Measurements from ENCODE around the gene ID1.
"Not testable (repeated sequence)": the region's sequence is repeated elsewhere in the genome, so short reads cannot be mapped to it uniquely, and the experiment has no call there.

The ID1 gene

DNA sequence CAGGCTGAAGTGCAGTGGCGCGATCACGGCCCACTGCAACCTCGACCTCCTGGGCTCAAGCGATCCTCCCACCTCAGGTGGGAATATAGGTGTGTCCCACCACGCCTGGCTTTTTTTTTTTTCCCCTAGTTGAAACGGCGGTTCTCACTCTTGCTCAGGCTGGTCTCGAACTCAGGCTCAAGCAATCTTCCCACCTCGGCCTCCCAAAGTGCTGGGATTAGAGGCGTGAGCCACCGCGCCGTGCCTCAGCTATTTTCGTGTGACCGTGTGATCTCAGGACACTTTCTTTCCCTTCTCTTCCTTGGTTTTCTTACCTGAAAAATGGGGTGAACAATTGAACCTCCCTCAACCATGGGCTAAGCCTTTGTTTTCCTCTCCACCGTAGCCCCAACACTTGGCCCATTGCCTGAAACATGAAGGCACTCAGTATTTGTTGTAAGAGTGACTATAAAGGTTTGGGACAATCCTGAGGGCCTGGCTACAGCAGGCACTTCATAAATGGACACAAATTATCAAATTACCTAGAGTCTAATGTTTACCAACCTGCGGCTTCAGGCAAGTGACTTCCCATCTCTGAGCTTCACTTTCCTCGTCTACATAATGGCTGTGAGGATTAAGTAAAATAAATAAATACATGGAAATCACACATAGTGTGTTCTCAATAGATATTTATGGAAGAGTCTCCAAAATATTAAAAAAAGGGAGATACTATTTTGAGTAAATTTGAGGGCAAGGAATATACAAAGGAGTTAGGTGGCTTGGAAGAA lies 31.4 kb upstream of the ID1 start:
- H3K4me1 ChIP-seq (ENCODE audit: insufficient read depth, poor library complexity, severe bottlenecking), result peaks cover 14% of the 10 kb centered on the region
- no peaks in the 10 kb centered on the region for H3K9me3 ChIP-seq (ENCODE audit: severe bottlenecking)
- TF ChIP-seq, protein P1, sequence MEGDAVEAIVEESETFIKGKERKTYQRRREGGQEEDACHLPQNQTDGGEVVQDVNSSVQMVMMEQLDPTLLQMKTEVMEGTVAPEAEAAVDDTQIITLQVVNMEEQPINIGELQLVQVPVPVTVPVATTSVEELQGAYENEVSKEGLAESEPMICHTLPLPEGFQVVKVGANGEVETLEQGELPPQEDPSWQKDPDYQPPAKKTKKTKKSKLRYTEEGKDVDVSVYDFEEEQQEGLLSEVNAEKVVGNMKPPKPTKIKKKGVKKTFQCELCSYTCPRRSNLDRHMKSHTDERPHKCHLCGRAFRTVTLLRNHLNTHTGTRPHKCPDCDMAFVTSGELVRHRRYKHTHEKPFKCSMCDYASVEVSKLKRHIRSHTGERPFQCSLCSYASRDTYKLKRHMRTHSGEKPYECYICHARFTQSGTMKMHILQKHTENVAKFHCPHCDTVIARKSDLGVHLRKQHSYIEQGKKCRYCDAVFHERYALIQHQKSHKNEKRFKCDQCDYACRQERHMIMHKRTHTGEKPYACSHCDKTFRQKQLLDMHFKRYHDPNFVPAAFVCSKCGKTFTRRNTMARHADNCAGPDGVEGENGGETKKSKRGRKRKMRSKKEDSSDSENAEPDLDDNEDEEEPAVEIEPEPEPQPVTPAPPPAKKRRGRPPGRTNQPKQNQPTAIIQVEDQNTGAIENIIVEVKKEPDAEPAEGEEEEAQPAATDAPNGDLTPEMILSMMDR (IDR thresholded peaks at IDR 0.05; ENCODE audit: poor library complexity, severe bottlenecking), result no peak
- peak; percentile 0; the same call in 1 of the 3 replicates for ATAC-seq (ENCODE audit: low read depth)
- no peak for DNase-seq (ENCODE audit: low spot score)
- H3K27ac ChIP-seq (ENCODE audit: poor library complexity, severe bottlenecking), result peak overlapping the region; percentile 97
- H3K36me3 ChIP-seq (ENCODE audit: low read depth), result peaks cover 17% of the 10 kb centered on the region
- H3K4me3 ChIP-seq (ENCODE audit: severe bottlenecking), result peak overlapping the region; percentile 38
- no peaks in the 10 kb centered on the region for H3K27me3 ChIP-seq (ENCODE audit: insufficient read depth, poor library complexity, severe bottlenecking)

DNA sequence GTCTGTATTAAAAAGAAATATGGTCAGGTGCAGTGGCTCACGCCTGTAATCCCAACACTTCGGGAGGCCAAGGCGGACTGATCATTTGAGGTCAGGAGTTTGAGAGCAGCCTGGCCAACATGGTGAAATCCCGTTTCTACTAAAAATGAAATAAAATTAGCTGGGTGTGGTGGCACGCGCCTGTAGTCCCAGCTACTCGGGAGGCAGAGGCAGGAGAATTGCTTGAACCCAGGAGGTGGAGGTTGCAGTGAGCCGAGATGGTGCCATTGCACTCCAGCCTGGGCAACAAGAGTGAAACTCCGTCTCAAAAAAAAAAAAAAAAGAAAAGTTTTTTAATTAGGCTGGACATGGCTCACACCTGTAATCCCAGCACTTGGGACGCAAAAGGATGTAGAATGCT lies 30.1 kb upstream of the ID1 start:
- H3K27me3 ChIP-seq (ENCODE audit: insufficient read depth, poor library complexity, severe bottlenecking); DNase-seq (ENCODE audit: low spot score); H3K36me3 ChIP-seq (ENCODE audit: low read depth); H3K9me3 ChIP-seq (ENCODE audit: severe bottlenecking); H3K4me3 ChIP-seq (ENCODE audit: severe bottlenecking); ATAC-seq (ENCODE audit: low read depth): not testable (repeated sequence)
- Histone ChIP-seq H3K27ac (ENCODE audit: poor library complexity, severe bottlenecking) (peak overlapping the region; percentile 97), H3K4me1 (ENCODE audit: insufficient read depth, poor library complexity, severe bottlenecking) (peaks cover 14% of the 10 kb centered on the region)

DNA sequence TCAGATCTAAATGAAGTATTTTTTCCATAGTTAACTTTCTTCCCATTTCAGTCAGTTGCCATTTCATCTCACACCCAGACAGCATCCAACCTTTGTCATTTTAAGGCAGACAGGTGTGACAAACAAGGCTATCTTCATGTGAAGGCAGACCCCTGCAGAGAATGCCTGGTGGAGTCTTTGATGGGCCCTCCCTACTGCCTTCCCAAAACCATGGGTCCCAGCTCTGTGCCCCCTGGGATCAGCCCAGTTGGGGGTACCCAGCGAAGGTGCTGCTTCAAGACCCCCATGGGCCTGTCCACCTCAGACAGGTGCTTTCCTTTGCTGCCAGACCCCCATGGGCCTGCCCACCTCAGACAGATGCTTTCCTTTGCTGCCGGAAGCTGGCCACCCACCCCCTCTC lies 28.3 kb upstream of the ID1 start:
- no peaks in the 10 kb centered on the region for H3K27me3 ChIP-seq (ENCODE audit: insufficient read depth, poor library complexity, severe bottlenecking)
- ATAC-seq (ENCODE audit: low read depth) (no peak), DNase-seq (ENCODE audit: low spot score) (no peak)
- TF ChIP-seq, protein P1 (IDR thresholded peaks at IDR 0.05; ENCODE audit: poor library complexity, severe bottlenecking), result no peak
- no peaks in the 10 kb centered on the region for H3K9me3 ChIP-seq (ENCODE audit: severe bottlenecking)
- peaks cover 14% of the 10 kb centered on the region for H3K4me1 ChIP-seq (ENCODE audit: insufficient read depth, poor library complexity, severe bottlenecking)
- no peak overlapping the region for H3K4me3 ChIP-seq (ENCODE audit: severe bottlenecking)
- H3K27ac ChIP-seq (ENCODE audit: poor library complexity, severe bottlenecking), result no peak overlapping the region
- no peaks in the 10 kb centered on the region for H3K36me3 ChIP-seq (ENCODE audit: low read depth)

DNA sequence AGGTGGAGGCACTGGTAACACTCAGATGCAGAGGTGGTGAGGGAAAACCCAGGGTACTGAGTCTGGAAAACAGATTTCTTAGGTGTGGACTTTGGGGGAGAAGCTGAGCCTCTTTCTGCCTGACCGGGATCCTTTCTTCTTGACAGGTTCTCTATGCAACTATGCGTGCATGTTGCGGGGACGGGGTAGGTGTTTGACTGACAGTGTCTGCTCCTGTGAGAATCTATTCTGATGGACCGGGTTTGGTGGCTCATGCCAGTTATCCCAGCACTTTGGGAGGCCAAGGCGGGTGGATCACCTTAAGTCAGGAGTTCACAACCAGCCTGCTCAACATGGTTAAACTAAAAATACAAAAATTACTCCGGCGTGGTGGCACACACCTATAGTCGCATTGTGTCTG lies 27.9 kb upstream of the ID1 start:
- H3K9me3 ChIP-seq (ENCODE audit: severe bottlenecking), result no peaks in the 10 kb centered on the region
- no peak overlapping the region for H3K27ac ChIP-seq (ENCODE audit: poor library complexity, severe bottlenecking)
- H3K36me3 ChIP-seq (ENCODE audit: low read depth), result no peaks in the 10 kb centered on the region
- H3K27me3 ChIP-seq (ENCODE audit: insufficient read depth, poor library complexity, severe bottlenecking), result no peaks in the 10 kb centered on the region
- TF ChIP-seq, protein P1 (IDR thresholded peaks at IDR 0.05; ENCODE audit: poor library complexity, severe bottlenecking), result no peak
- ATAC-seq (ENCODE audit: low read depth), result no peak
- H3K4me3 ChIP-seq (ENCODE audit: severe bottlenecking), result no peak overlapping the region
- peaks cover 12% of the 10 kb centered on the region for H3K4me1 ChIP-seq (ENCODE audit: insufficient read depth, poor library complexity, severe bottlenecking)
- peak; percentile 76 for DNase-seq (ENCODE audit: low spot score)

DNA sequence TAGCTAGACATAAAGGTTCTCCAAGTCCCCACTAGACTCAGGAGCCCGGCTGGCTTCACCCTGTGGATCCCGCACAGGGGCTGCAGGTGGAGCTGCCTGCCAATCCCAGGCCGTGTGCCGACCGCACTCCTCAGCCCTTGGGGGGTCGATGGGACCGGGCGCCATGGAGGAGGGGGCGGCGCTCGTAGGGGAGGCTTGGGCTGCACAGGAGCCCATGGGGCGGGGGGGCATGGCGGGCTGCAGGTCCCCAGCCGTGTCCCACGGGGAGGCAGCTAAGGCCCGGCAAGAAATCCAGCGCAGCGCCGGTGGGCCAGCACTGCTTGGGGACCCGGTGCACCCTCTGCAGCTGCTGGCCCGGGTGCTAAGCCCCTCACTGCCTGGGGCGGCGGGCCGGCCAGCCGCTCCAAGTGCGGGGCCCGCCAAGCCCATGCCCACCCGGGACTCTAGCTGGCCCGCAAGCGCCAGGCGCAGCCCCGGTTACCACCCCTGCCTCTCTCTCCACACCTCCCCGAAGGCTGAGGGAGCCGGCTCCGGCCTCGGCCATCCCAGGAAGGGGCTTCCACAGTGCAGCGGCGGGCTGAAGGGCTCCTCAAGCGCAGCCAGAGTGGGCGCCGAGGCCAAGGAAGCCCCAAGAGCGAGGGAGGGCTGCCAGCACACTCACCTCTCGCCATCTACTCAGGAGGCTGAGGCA lies 26.5 kb upstream of the ID1 start:
- Histone ChIP-seq H3K27me3 (ENCODE audit: insufficient read depth, poor library complexity, severe bottlenecking) (no peaks in the 10 kb centered on the region), H3K27ac (ENCODE audit: poor library complexity, severe bottlenecking) (no peak overlapping the region), H3K36me3 (ENCODE audit: low read depth) (no peaks in the 10 kb centered on the region), H3K4me1 (ENCODE audit: insufficient read depth, poor library complexity, severe bottlenecking) (peaks cover 7% of the 10 kb centered on the region), H3K4me3 (ENCODE audit: severe bottlenecking) (no peak overlapping the region), H3K9me3 (ENCODE audit: severe bottlenecking) (no peaks in the 10 kb centered on the region)
- ATAC-seq (ENCODE audit: low read depth), result no peak
- TF ChIP-seq, protein P1 (IDR thresholded peaks at IDR 0.05; ENCODE audit: poor library complexity, severe bottlenecking), result no peak
- DNase-seq (ENCODE audit: low spot score), result no peak
